ENCODE data around the gene PPL.

DNA sequence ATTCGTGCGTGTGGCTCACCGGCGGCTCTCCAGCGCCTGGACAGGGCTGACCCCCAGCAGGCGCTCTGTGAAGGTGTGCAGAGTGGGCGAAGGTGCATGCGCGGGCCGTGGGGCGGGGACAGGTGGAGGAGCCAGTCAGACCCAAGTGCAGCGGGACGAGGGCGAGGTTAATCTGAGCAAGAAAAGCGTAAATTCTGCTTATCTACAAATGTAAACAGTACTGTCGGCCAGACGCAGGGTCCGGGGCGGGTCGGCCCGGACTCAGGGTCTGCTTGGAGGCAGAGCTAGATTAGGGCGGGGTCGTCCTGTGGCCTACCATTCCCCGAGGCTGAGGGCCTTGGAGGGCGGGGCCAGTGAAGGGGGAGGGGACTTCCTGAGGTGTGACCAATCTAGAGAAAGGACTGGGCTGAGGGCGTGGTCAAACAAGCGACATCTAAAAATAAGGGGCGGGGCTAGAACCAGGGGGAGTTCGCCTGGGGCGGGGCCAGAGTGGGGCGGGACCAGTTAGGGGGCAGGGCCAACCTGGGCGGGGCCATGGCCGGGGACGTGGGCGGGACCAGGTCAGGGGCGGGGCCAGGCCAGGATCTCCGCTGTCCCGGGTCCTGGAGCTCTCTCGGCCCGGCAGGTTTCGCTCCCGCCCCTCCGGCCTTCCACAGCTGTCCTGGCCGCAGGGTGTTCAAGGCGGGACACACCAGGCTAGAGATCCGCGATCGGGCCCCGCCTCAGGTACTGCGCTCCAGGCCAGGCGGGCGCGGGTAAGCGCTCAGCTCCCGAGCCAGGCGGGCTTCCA, 21.0 kb upstream of the PPL start, which contains the start of gene SEC14L5:
- TF ChIP-seq, protein P1, sequence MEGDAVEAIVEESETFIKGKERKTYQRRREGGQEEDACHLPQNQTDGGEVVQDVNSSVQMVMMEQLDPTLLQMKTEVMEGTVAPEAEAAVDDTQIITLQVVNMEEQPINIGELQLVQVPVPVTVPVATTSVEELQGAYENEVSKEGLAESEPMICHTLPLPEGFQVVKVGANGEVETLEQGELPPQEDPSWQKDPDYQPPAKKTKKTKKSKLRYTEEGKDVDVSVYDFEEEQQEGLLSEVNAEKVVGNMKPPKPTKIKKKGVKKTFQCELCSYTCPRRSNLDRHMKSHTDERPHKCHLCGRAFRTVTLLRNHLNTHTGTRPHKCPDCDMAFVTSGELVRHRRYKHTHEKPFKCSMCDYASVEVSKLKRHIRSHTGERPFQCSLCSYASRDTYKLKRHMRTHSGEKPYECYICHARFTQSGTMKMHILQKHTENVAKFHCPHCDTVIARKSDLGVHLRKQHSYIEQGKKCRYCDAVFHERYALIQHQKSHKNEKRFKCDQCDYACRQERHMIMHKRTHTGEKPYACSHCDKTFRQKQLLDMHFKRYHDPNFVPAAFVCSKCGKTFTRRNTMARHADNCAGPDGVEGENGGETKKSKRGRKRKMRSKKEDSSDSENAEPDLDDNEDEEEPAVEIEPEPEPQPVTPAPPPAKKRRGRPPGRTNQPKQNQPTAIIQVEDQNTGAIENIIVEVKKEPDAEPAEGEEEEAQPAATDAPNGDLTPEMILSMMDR (IDR thresholded peaks at IDR 0.05; ENCODE audit: borderline replicate concordance, extremely low read depth, low read length, poor library complexity, severe bottlenecking), result no peak
- TF ChIP-seq EZH2 (IDR thresholded peaks at IDR 0.05; ENCODE audit: borderline replicate concordance, low read depth, low read length, severe bottlenecking), result no peak

Measured in DND-41 (cell line).